Right lobe of liver (tissue), 6 donors: ENCODE measurements around the gene CPB2. TPM values are rescaled to one million over a fixed set of nuclear protein-coding genes. Genes with fewer than 3 reads are reported as not detected.

Experiments used
- ATAC-seq, 4 donors: fragments of 200-7000 bp; cut with Tn5 transposase; one replicate each; pipeline ENCODE4 v1.9.1; 2020; ENCODE audit warnings: mild to moderate bottlenecking in 4 of 4, moderate library complexity in 4 of 4
- DNase-seq, 3 donors: peaks; one replicate each; pipeline ENCODE4 v3.0.0-alpha.2; 2020
- H3K27ac ChIP-seq, 3 donors: fragments of 200-600 bp; one replicate each; pipeline ENCODE4 v1.8.0; 2022
- H3K27me3 ChIP-seq, 2 donors: fragments of 200-600 bp; one replicate each; pipeline ENCODE4 v1.8.0; 2022
- H3K36me3 ChIP-seq, 4 donors: fragments of 200-600 bp; sonication (generic) in 1 of 4; one replicate each; pipeline versions ENCODE4 v1.5.1 to v1.8.0; 2017 to 2022; ENCODE audit warnings: control low read depth in 1 of 4
- H3K4me1 ChIP-seq, 4 donors: fragments of 200-600 bp; sonication (generic) in 1 of 4; one replicate each; pipeline versions ENCODE4 v1.5.1 to v1.8.0; 2017 to 2022; ENCODE audit warnings: control low read depth in 1 of 4
- H3K4me3 ChIP-seq, 3 donors: fragments of 200-600 bp; one replicate each; pipeline ENCODE4 v1.8.0; 2022
- H3K9me3 ChIP-seq, 4 donors: fragments of 200-600 bp; sonication (generic) in 1 of 4; one replicate each; pipeline versions ENCODE4 v1.5.1 to v1.8.0; 2017 to 2022; ENCODE audit warnings: control low read depth in 1 of 4
- POLR2A ChIP-seq: fragments of 450-650 bp; IDR thresholded peaks from one replicate; pipeline ENCODE4 v1.6.1; 2017; ENCODE audit warnings: antibody characterized with exemption, mild to moderate bottlenecking
- WGBS: methylation state at CpG from one replicate; pipeline ENCODE4 v1.1.6; 2018; ENCODE audit warnings: low coverage, low lambda C conversion rate; ENCODE audit not compliant: insufficient coverage; ENCODE audit errors: missing lambda C conversion rate; 5-methylcytosine and 5-hydroxymethylcytosine counted together
- intact Hi-C, 2 donors: fragments of 100-400 bp; cut with DNase I; formaldehyde crosslinking; loops; one replicate each; pipeline versions ENCODE4 v1.11.2 to v1.14.1; 2022
- total RNA-seq, 6 experiments: library from RNA; depleted of rRNA in 2 of 6; stranded (reverse); fragments of >200 nt in 2 of 6; fragmentation: NEBNext Ultra II Directional in 3 of 6; extraction: Animal tissue kit (Norgen Biotek cat#: 25700) in 3 of 6; gene quantifications; one replicate each; pipeline versions ENCODE4 v1.1.0 to v1.2.4, GENCODE V29; 2016 to 2023
- TF ChIP-seq, protein P1 (sequence below), 4 donors: fragments of 200-600 bp in 3 of 4; fragments of 450-650 bp in 1 of 4; IDR thresholded peaks; one replicate each; pipeline versions ENCODE4 v1.5.1 to v1.8.0; 2016 to 2022; ENCODE audit warnings: antibody characterized with exemption in 4 of 4, mild to moderate bottlenecking in 2 of 4
- donor health status: DM: no; HTN: yes; CAD: no.
- donor health status: DM: no; HTN: no; CAD: no.
- donor health status: DM: no; HTN: no; CAD: no.
- donor health status: DM: no; HTN: yes; CAD: no.
- donor health status: DM: no; HTN: yes; CAD: no.

Gene CPB2
- total RNA-seq, 6 experiments from 2014 or later, result 342 to 693 (median 554) TPM

DNA sequence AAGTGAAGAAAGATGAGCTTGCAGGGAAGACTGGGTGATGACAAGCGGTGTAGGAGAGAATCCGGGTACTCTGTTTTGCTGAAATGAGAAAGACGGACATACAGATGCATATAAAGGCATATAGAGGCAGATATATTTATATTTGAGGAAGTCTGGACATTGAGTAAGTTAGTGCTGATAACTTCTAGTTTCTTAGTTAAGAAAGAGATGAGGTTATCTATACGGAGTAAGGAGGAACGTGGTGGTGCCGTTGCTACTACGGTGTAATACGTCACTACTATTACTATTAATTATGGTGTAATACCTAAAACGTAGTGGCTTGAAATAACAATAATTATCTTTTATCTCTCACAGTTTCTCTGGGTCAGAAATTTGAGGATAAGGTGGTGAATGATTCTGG lies 9.8 kb upstream of the CPB2 start:
- Histone ChIP-seq H3K4me1 (no peaks in the 10 kb centered on the region), H3K4me3 (no peak overlapping the region), H3K9me3 (no peaks in the 10 kb centered on the region), H3K27ac (no peak overlapping the region), H3K27me3 (no peaks in the 10 kb centered on the region), H3K36me3 (no peaks in the 10 kb centered on the region)
- WGBS, result 75% methylated on average over 9 of the region's 9 CpGs
- DNase-seq (no peak), ATAC-seq (no peak)
- TF ChIP-seq, protein P1, sequence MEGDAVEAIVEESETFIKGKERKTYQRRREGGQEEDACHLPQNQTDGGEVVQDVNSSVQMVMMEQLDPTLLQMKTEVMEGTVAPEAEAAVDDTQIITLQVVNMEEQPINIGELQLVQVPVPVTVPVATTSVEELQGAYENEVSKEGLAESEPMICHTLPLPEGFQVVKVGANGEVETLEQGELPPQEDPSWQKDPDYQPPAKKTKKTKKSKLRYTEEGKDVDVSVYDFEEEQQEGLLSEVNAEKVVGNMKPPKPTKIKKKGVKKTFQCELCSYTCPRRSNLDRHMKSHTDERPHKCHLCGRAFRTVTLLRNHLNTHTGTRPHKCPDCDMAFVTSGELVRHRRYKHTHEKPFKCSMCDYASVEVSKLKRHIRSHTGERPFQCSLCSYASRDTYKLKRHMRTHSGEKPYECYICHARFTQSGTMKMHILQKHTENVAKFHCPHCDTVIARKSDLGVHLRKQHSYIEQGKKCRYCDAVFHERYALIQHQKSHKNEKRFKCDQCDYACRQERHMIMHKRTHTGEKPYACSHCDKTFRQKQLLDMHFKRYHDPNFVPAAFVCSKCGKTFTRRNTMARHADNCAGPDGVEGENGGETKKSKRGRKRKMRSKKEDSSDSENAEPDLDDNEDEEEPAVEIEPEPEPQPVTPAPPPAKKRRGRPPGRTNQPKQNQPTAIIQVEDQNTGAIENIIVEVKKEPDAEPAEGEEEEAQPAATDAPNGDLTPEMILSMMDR (IDR thresholded peaks at IDR 0.05), result no peak
- TF ChIP-seq POLR2A, result no peak
- intact Hi-C loops, result no loop called here

DNA sequence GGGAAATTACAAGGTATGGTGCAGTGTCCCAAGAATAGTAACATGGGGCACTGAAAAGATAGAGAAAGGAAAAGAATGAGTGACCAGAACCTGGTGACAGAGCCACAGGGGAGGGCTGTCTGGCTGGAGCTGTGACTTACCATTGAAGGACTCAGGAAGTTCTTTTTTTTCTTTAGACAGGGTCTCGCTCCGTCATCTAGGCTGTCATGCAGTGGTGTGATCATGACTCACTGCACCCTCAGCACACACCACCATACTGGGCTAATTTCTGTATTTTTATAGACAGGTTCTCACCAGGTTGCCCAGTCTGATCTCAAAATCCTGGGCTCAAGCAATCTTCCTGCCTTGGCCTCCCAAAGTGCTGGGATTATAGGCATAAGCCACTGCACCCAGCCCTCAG lies 8.8 kb upstream of the CPB2 start:
- TF ChIP-seq, protein P1 (IDR thresholded peaks at IDR 0.05), result no peak
- TF ChIP-seq POLR2A, result no peak
- Histone ChIP-seq H3K27ac (no peak overlapping the region), H3K36me3 (no peaks in the 10 kb centered on the region), H3K27me3 (no peaks in the 10 kb centered on the region), H3K4me3 (no peak overlapping the region), H3K9me3 (no peaks in the 10 kb centered on the region), H3K4me1 (no peaks in the 10 kb centered on the region)
- DNase-seq, result no peak
- intact Hi-C loops, result no loop called here
- ATAC-seq, result peak in 1 of 4 donors; percentile 46
- 80% methylated on average over 1 of the region's 2 CpGs for WGBS

DNA sequence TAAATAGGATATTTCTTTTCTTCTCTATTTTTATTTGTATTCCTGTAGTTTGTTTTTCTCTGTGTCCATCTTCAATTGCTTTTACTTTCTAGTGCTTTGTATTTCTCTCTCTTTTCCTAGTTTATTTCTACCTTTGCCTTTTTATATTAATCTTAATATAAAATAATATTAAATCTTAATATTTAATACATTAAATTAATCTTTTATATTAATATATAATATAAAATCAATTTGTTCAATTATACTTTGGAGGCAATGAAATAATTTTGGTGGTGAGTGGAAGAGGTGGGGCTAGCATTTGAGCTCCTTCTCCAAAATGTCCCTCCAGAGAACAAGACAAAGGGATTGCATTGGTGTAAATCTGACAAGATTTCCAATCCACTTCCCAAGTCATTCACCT lies 6.3 kb upstream of the CPB2 start:
- no peak for TF ChIP-seq POLR2A
- TF ChIP-seq, protein P1 (IDR thresholded peaks at IDR 0.05), result no peak
- DNase-seq (no peak), ATAC-seq (no peak)
- intact Hi-C loops, result no loop called here
- H3K36me3 ChIP-seq, result no peaks in the 10 kb centered on the region
- no peaks in the 10 kb centered on the region for H3K9me3 ChIP-seq
- no peak overlapping the region for H3K27ac ChIP-seq
- H3K4me3 ChIP-seq, result no peak overlapping the region
- peaks cover 0 to 3% (median 0%) of the 10 kb centered on the region in 4 donors for H3K4me1 ChIP-seq
- no peaks in the 10 kb centered on the region for H3K27me3 ChIP-seq

DNA sequence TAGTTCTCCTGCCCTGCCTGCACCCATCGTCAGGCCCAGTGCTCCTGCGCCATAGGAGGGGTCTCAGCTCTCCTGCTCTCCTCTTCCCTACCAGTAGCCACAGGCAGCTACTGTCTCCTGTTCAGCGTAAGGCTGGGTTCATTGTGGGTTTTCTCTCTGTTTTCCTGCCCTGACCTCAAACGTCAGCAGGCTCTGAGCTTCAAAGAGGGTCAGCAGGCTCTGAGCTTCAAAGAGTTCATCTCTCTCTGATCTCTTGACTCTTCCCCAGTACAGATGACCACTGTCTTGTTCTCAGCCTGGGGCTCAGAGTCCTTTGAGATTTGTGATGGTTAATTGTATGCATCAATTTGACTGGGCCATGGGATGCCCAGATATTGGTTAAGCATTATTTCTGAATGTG lies 4.6 kb upstream of the CPB2 start:
- H3K27ac ChIP-seq, result no peak overlapping the region
- H3K27me3 ChIP-seq, result no peaks in the 10 kb centered on the region
- no peaks in the 10 kb centered on the region for H3K9me3 ChIP-seq
- H3K4me3 ChIP-seq, result no peak overlapping the region
- 64% methylated on average over 2 of the region's 4 CpGs for WGBS
- intact Hi-C loops, result no loop called here
- H3K4me1 ChIP-seq, result peaks cover 0 to 12% (median 2%) of the 10 kb centered on the region in 4 donors
- TF ChIP-seq, protein P1 (IDR thresholded peaks at IDR 0.05), result no peak
- no peak for TF ChIP-seq POLR2A
- no peak for DNase-seq
- no peak for ATAC-seq
- H3K36me3 ChIP-seq, result no peaks in the 10 kb centered on the region

DNA sequence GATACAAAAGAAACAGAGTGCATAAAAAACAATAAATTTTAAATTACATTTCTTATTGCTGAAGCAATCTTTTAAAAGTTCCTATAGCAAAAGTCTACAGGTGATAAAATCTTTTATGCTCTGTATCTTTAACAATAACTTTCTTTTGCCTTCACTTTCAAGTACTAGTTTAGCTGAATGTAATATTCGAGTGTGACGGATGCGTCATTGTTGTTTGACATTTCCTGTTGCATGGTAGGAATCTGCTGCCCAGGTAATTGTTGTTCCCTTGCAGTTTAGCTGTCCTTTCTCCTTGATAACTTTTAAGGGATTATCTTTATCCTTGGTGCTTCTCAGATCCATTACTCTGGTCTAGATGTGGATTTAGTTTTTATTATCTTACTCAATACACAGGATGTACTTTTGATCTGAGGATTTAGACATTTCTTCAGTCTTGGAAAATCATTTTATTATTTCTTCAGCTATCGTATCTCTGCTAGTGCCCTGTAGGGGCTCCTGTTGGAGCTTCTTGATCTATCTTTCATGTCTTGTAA lies 2.1 kb upstream of the CPB2 start:
- ATAC-seq (peak in 1 of 4 donors; percentile 11), DNase-seq (no peak)
- WGBS, result 28% methylated on average over 4 of the region's 4 CpGs
- H3K27me3 ChIP-seq, result no peaks in the 10 kb centered on the region
- peak overlapping the region in 1 of 3 donors; percentile 97 for H3K27ac ChIP-seq
- TF ChIP-seq, protein P1 (IDR thresholded peaks at IDR 0.05), result no peak
- peak; percentile 20 for TF ChIP-seq POLR2A
- no peaks in the 10 kb centered on the region for H3K36me3 ChIP-seq
- H3K4me1 ChIP-seq, result peaks cover 0 to 12% (median 2%) of the 10 kb centered on the region in 4 donors
- no peaks in the 10 kb centered on the region for H3K9me3 ChIP-seq
- intact Hi-C loops, result no loop called here
- H3K4me3 ChIP-seq, result no peak overlapping the region
